ENCODE results near the gene TMEM41B. TPM values are rescaled to one million over a fixed set of nuclear protein-coding genes. Genes with fewer than 3 reads are reported as not detected.
A peak's percentile ranks its signal among the peaks of the same experiment; 100 is the strongest.

TMEM41B gene
- total and polyA plus RNA-seq, 4 donors, result 20.6 to 86.5 (median 72.3) TPM

GRCh38 chr11:9273376-9274336 lies 40.7 kb downstream of the TMEM41B start:
- Histone ChIP-seq H3K27me3 (ENCODE audit: control insufficient read depth in 3 of 3, insufficient read depth in 3 of 3, low read length in 2 of 3) (no peaks in the 10 kb centered on the region), H3K36me3 (ENCODE audit: control insufficient read depth in 4 of 4, insufficient read depth in 4 of 4, low read length in 4 of 4) (peaks cover 0 to 5% (median 1%) of the 10 kb centered on the region in 4 donors), H3K4me3 (no peak overlapping the region), H3K9me3 (ENCODE audit: control insufficient read depth in 4 of 4, insufficient read depth in 3 of 4, low read length in 3 of 4) (no peaks in the 10 kb centered on the region), H3K9ac (ENCODE audit: insufficient read depth in 1 of 2, low read length in 2 of 2) (no peak overlapping the region), H3K4me1 (ENCODE audit: control insufficient read depth in 5 of 5, insufficient read depth in 5 of 5, low read length in 5 of 5) (peaks cover 0 to 6% (median 5%) of the 10 kb centered on the region in 5 donors), H3K27ac (ENCODE audit: low read depth in 1 of 2, low read length in 1 of 2) (peak overlapping the region in 1 of 2 donors; percentile 47)
- 62 to 87% methylated on average over 15 of the region's 15 CpGs for WGBS, 2 donors
- no peak for DNase-seq
- TF ChIP-seq, protein P1, sequence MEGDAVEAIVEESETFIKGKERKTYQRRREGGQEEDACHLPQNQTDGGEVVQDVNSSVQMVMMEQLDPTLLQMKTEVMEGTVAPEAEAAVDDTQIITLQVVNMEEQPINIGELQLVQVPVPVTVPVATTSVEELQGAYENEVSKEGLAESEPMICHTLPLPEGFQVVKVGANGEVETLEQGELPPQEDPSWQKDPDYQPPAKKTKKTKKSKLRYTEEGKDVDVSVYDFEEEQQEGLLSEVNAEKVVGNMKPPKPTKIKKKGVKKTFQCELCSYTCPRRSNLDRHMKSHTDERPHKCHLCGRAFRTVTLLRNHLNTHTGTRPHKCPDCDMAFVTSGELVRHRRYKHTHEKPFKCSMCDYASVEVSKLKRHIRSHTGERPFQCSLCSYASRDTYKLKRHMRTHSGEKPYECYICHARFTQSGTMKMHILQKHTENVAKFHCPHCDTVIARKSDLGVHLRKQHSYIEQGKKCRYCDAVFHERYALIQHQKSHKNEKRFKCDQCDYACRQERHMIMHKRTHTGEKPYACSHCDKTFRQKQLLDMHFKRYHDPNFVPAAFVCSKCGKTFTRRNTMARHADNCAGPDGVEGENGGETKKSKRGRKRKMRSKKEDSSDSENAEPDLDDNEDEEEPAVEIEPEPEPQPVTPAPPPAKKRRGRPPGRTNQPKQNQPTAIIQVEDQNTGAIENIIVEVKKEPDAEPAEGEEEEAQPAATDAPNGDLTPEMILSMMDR (IDR thresholded peaks at IDR 0.05; ENCODE audit: control extremely low read depth, extremely low read depth), result no peak
- peak; percentile 46 for ATAC-seq (ENCODE audit: insufficient read depth, low FRiP score)

DNA sequence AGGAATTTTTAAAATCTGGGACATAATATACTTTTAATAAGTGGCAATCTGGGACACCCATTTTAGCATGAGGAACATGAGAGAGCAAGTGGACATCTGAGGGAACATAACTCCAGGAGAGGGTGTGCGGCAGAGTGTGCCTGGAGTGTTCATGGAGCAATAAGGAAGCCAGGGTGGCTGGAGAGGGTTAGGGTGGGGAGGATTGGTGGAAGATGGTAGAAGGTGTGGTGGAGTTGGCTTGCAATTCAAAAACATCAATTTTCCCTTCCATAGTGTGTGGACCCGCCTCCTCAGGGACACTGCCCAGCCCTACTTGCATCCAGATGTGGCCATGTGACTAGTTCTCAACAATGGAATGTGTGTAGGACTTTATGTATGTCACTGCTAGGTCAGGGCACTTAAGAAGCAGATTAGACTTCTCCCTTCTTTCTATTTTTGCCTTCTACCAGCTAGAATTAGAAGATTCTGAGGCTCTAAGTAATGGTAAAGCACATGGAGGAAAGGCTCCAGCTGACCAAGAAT lies 44.8 kb downstream of the TMEM41B start:
- TF ChIP-seq, protein P1 (IDR thresholded peaks at IDR 0.05; ENCODE audit: control extremely low read depth, extremely low read depth), result no peak
- ATAC-seq (ENCODE audit: insufficient read depth, low FRiP score) (no peak), DNase-seq (peak in 1 of 3 donors; percentile 36)
- Histone ChIP-seq H3K36me3 (ENCODE audit: control insufficient read depth in 4 of 4, insufficient read depth in 4 of 4, low read length in 4 of 4) (no peaks in the 10 kb centered on the region), H3K9ac (ENCODE audit: insufficient read depth in 1 of 2, low read length in 2 of 2) (no peak overlapping the region), H3K4me3 (no peak overlapping the region), H3K27me3 (ENCODE audit: control insufficient read depth in 3 of 3, insufficient read depth in 3 of 3, low read length in 2 of 3) (no peaks in the 10 kb centered on the region), H3K4me1 (ENCODE audit: control insufficient read depth in 5 of 5, insufficient read depth in 5 of 5, low read length in 5 of 5) (peaks cover 0 to 6% (median 1%) of the 10 kb centered on the region in 5 donors), H3K9me3 (ENCODE audit: control insufficient read depth in 4 of 4, insufficient read depth in 3 of 4, low read length in 3 of 4) (no peaks in the 10 kb centered on the region), H3K27ac (ENCODE audit: low read depth in 1 of 2, low read length in 1 of 2) (no peak overlapping the region)
- 88 to 94% methylated on average over 2 of the region's 2 CpGs for WGBS, 2 donors

DNA sequence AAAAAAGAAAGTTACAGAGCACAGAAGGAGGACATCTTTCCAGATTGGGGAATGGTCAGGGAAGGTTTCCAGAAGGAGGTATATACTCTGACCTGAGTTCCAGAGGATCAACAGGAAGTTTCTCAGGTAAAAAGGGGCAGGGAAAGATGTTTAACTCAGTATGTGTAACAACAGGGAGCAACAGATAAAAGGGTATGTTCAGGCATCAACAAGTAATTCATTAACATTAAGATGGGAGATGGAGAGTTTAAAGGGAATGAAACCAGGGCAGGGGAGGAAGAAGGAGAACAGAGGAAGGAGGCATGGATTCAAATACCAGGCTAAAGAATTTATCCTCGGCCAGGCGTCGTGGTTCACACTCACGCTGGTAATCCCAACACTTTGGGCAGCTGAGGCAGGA lies 46.7 kb downstream of the TMEM41B start:
- DNase-seq (no peak), ATAC-seq (ENCODE audit: insufficient read depth, low FRiP score) (no peak)
- Histone ChIP-seq H3K9me3 (ENCODE audit: control insufficient read depth in 4 of 4, insufficient read depth in 3 of 4, low read length in 3 of 4) (no peaks in the 10 kb centered on the region), H3K27ac (ENCODE audit: low read depth in 1 of 2, low read length in 1 of 2) (no peak overlapping the region), H3K4me1 (ENCODE audit: control insufficient read depth in 5 of 5, insufficient read depth in 5 of 5, low read length in 5 of 5) (peaks cover 0 to 11% (median 4%) of the 10 kb centered on the region in 5 donors), H3K4me3 (no peak overlapping the region), H3K9ac (ENCODE audit: insufficient read depth in 1 of 2, low read length in 2 of 2) (no peak overlapping the region), H3K27me3 (ENCODE audit: control insufficient read depth in 3 of 3, insufficient read depth in 3 of 3, low read length in 2 of 3) (no peaks in the 10 kb centered on the region), H3K36me3 (ENCODE audit: control insufficient read depth in 4 of 4, insufficient read depth in 4 of 4, low read length in 4 of 4) (no peaks in the 10 kb centered on the region)
- TF ChIP-seq, protein P1 (IDR thresholded peaks at IDR 0.05; ENCODE audit: control extremely low read depth, extremely low read depth), result no peak
- WGBS, 2 donors, result 87 to 90% methylated on average over 4 of the region's 4 CpGs
